HepG2 (cell line): ENCODE data around the gene TMEM39A. TPM values are rescaled to one million over a fixed set of nuclear protein-coding genes. Genes with fewer than 3 reads are reported as not detected.
A peak's percentile ranks its signal among the peaks of the same experiment; 100 is the strongest.

ENCODE experiments used
- CCAR2 ChIP-seq: fragments of 200-400 bp; formaldehyde crosslinking; optimal IDR thresholded peaks from 2 replicates; pipeline ENCODE3; 2018; ENCODE audit warnings: low read depth, mild to moderate bottlenecking, low read length, moderate library complexity
- CENPT ChIP-seq: sonication (generic); formaldehyde crosslinking; IDR thresholded peaks from 2 replicates; pipeline ENCODE4 v1.8.0; 2022; ENCODE audit warnings: low read depth, mild to moderate bottlenecking, moderate library complexity, missing genetic modification reagents
- DPF2 ChIP-seq: sonication (generic); formaldehyde crosslinking; IDR thresholded peaks from 2 replicates; pipeline ENCODE4 v1.4.0; 2020; ENCODE audit warnings: mild to moderate bottlenecking, low read depth, missing genetic modification reagents, borderline replicate concordance
- HNRNPL ChIP-seq: fragments of 200-400 bp; formaldehyde crosslinking; IDR thresholded peaks from 2 replicates; pipeline ENCODE4 v1.6.1; 2017; ENCODE audit warnings: mild to moderate bottlenecking, low read depth, low read length
- NCOA5 ChIP-seq: sonication (generic); formaldehyde crosslinking; IDR thresholded peaks from 2 replicates; pipeline ENCODE4 v1.4.0; 2020; ENCODE audit warnings: missing genetic modification reagents
- SP140L ChIP-seq: sonication (generic); formaldehyde crosslinking; IDR thresholded peaks from 2 replicates; pipeline ENCODE4 v1.4.0; 2020; ENCODE audit warnings: missing genetic modification reagents, borderline replicate concordance
- SPEN ChIP-seq: sonication (generic); formaldehyde crosslinking; IDR thresholded peaks from 2 replicates; pipeline ENCODE4 v1.5.1; 2020; ENCODE audit warnings: low read depth, mild to moderate bottlenecking, missing genetic modification reagents
- TARDBP ChIP-seq: sonication (generic); formaldehyde crosslinking; IDR thresholded peaks from 2 replicates; pipeline ENCODE4 v1.8.0; 2022; ENCODE audit warnings: mild to moderate bottlenecking, missing genetic modification reagents
- TCF12 ChIP-seq, 2 experiments: fragments of 450-650 bp in 1 of 2; sonication (generic) in 1 of 2; formaldehyde crosslinking in 1 of 2; IDR thresholded peaks; 2 replicates each; pipeline versions ENCODE4 v1.6.1 to v1.8.0; 2017 to 2022; ENCODE audit warnings: antibody characterized with exemption in 1 of 2, mild to moderate bottlenecking in 1 of 2, missing genetic modification reagents in 1 of 2, moderate library complexity in 1 of 2
- ZNF329 ChIP-seq: sonication (generic); formaldehyde crosslinking; IDR thresholded peaks from 2 replicates; pipeline ENCODE4 v1.9.0; 2021; ENCODE audit warnings: low read depth, mild to moderate bottlenecking, missing genetic modification reagents
- ZNF563 ChIP-seq: sonication (generic); formaldehyde crosslinking; IDR thresholded peaks from 2 replicates; pipeline ENCODE4 v1.8.0; 2022; ENCODE audit warnings: mild to moderate bottlenecking, moderate library complexity, missing genetic modification reagents
- polyA plus RNA-seq, 8 experiments: library from polyadenylated mRNA; depleted of rRNA in 3 of 8; stranded (reverse) in 7 of 8; unstranded in 1 of 8; fragments of >200 nt; fragmentation: Illumina TruSeq in 4 of 8; extraction: Trizol in 4 of 8; gene quantifications; 2 replicates each; pipeline versions ENCODE4 v1.2.1 to v1.2.3, GENCODE V29; 2011 to 2016; ENCODE audit warnings: low read depth in 4 of 8, missing spikeins in 1 of 8, mixed read lengths in 1 of 8; ENCODE audit not compliant: insufficient read depth in 1 of 8
- total RNA-seq, 5 experiments: library from RNA; depleted of rRNA; stranded (reverse); fragments of >200 nt; fragmentation: Illumina TruSeq; extraction: Trizol; gene quantifications; 2 replicates each; pipeline ENCODE4 v1.2.3, GENCODE V29; 2016; ENCODE audit warnings: low read depth in 1 of 5
- TF ChIP-seq, protein P1 (sequence below): sonication (generic); formaldehyde crosslinking; IDR thresholded peaks from 2 replicates; pipeline ENCODE4 v1.4.0; 2020; ENCODE audit warnings: missing genetic modification reagents, borderline replicate concordance
- TF ChIP-seq, protein P2 (sequence below): sonication (generic); formaldehyde crosslinking; IDR thresholded peaks from 2 replicates; pipeline ENCODE4 v1.8.1; 2023; ENCODE audit warnings: missing genetic modification reagents, inconsistent platforms, borderline replicate concordance
- TF ChIP-seq, protein P3 (sequence below): sonication (generic); formaldehyde crosslinking; IDR thresholded peaks from 2 replicates; pipeline ENCODE4 v1.4.0; 2020; ENCODE audit warnings: missing genetic modification reagents, mild to moderate bottlenecking, borderline replicate concordance
- TF ChIP-seq, protein P4 (sequence below): IDR thresholded peaks from 2 replicates; pipeline ENCODE4 v1.4.0; 2020; ENCODE audit warnings: mild to moderate bottlenecking, missing genetic modification reagents

TMEM39A gene
- total and polyA plus RNA-seq, 2 of the 13 experiments (the other 11 are each of a cell fraction or from before 2014, with no cell fraction given) = 55.8 to 64.9 TPM

DNA sequence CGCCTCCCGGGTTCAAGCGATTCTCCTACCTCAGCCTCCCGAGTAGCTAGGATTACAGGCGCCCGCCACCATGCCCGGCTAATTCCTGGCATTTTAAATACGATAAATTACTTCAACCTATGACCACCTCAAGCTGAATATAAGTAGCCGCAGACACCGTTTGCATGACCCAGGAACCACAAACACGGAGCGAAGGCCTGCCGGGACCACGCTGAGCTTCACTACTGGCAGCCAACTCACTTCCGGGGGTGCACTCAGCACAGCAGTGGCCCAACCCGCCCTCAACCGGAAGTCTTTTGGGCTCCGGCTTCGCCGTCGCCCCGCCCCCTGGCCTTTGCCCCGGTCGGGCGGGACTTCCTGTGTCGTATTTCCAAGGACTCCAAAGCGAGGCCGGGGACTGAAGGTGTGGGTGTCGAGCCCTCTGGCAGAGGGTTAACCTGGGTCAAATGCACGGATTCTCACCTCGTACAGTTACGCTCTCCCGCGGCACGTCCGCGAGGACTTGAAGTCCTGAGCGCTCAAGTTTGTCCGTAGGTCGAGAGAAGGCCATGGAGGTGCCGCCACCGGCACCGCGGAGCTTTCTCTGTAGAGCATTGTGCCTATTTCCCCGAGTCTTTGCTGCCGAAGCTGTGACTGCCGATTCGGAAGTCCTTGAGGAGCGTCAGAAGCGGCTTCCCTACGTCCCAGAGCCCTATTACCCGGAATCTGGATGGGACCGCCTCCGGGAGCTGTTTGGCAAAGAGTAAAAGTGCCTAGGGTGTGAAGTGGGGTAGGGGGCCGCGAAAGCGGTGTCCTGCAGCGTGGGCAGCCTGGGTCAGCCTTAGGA is 35.0 kb upstream of the TMEM39A start, which contains the start of gene TIMMDC1 (continued):
- TF ChIP-seq, protein P1, sequence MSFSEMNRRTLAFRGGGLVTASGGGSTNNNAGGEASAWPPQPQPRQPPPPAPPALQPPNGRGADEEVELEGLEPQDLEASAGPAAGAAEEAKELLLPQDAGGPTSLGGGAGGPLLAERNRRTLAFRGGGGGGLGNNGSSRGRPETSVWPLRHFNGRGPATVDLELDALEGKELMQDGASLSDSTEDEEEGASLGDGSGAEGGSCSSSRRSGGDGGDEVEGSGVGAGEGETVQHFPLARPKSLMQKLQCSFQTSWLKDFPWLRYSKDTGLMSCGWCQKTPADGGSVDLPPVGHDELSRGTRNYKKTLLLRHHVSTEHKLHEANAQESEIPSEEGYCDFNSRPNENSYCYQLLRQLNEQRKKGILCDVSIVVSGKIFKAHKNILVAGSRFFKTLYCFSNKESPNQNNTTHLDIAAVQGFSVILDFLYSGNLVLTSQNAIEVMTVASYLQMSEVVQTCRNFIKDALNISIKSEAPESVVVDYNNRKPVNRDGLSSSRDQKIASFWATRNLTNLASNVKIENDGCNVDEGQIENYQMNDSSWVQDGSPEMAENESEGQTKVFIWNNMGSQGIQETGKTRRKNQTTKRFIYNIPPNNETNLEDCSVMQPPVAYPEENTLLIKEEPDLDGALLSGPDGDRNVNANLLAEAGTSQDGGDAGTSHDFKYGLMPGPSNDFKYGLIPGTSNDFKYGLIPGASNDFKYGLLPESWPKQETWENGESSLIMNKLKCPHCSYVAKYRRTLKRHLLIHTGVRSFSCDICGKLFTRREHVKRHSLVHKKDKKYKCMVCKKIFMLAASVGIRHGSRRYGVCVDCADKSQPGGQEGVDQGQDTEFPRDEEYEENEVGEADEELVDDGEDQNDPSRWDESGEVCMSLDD = no peak
- TF ChIP-seq, protein P2, sequence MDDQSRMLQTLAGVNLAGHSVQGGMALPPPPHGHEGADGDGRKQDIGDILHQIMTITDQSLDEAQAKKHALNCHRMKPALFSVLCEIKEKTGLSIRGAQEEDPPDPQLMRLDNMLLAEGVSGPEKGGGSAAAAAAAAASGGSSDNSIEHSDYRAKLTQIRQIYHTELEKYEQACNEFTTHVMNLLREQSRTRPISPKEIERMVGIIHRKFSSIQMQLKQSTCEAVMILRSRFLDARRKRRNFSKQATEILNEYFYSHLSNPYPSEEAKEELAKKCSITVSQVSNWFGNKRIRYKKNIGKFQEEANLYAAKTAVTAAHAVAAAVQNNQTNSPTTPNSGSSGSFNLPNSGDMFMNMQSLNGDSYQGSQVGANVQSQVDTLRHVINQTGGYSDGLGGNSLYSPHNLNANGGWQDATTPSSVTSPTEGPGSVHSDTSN (CRISPR knock-in tag) = peak; percentile 77; the same call in 1 of the 2 replicates
- peak; percentile 62; the same call in 1 of the 2 replicates for TF ChIP-seq SPEN
- no peak for TF ChIP-seq TCF12 (IDR thresholded peaks at IDR 0.05)
- peak; percentile 85 for TF ChIP-seq TCF12 (CRISPR knock-in tag; IDR thresholded peaks at IDR 0.05)
- no peak; the same call in 1 of the 2 replicates for TF ChIP-seq SP140L
- TF ChIP-seq CENPT (CRISPR knock-in tag) = no peak
- no peak for TF ChIP-seq ZNF329 (CRISPR knock-in tag)
- TF ChIP-seq HNRNPL = no peak; the same call in none of the 2 replicates
- no peak for TF ChIP-seq DPF2 (CRISPR knock-in tag)
- TF ChIP-seq NCOA5 (CRISPR knock-in tag) = no peak
- TF ChIP-seq ZNF563 (CRISPR knock-in tag) = no peak; the same call in 1 of the 2 replicates
- no peak for TF ChIP-seq CCAR2
- TF ChIP-seq, protein P3, sequence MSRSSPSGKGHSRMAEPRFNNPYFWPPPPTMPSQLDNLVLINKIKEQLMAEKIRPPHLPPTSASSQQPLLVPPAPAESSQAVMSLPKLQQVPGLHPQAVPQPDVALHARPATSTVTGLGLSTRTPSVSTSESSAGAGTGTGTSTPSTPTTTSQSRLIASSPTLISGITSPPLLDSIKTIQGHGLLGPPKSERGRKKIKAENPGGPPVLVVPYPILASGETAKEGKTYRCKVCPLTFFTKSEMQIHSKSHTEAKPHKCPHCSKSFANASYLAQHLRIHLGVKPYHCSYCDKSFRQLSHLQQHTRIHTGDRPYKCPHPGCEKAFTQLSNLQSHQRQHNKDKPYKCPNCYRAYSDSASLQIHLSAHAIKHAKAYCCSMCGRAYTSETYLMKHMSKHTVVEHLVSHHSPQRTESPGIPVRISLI (CRISPR knock-in tag) = no peak
- peak; percentile 84 for TF ChIP-seq TARDBP (CRISPR knock-in tag)
- TF ChIP-seq, protein P4, sequence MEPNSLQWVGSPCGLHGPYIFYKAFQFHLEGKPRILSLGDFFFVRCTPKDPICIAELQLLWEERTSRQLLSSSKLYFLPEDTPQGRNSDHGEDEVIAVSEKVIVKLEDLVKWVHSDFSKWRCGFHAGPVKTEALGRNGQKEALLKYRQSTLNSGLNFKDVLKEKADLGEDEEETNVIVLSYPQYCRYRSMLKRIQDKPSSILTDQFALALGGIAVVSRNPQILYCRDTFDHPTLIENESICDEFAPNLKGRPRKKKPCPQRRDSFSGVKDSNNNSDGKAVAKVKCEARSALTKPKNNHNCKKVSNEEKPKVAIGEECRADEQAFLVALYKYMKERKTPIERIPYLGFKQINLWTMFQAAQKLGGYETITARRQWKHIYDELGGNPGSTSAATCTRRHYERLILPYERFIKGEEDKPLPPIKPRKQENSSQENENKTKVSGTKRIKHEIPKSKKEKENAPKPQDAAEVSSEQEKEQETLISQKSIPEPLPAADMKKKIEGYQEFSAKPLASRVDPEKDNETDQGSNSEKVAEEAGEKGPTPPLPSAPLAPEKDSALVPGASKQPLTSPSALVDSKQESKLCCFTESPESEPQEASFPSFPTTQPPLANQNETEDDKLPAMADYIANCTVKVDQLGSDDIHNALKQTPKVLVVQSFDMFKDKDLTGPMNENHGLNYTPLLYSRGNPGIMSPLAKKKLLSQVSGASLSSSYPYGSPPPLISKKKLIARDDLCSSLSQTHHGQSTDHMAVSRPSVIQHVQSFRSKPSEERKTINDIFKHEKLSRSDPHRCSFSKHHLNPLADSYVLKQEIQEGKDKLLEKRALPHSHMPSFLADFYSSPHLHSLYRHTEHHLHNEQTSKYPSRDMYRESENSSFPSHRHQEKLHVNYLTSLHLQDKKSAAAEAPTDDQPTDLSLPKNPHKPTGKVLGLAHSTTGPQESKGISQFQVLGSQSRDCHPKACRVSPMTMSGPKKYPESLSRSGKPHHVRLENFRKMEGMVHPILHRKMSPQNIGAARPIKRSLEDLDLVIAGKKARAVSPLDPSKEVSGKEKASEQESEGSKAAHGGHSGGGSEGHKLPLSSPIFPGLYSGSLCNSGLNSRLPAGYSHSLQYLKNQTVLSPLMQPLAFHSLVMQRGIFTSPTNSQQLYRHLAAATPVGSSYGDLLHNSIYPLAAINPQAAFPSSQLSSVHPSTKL (CRISPR knock-in tag) = peak; percentile 46; the same call in 1 of the 2 replicates
